HG03457 (cell line): ENCODE results near the gene NEUROG2.
"Not testable (repeated sequence)": the region's sequence is repeated elsewhere in the genome, so short reads cannot be mapped to it uniquely, and the experiment has no call there.

Experiments
- ATAC-seq: cut with Tn5 transposase; IDR thresholded peaks from one replicate; pipeline ENCODE4 v1.9.1; 2021; ENCODE audit warnings: moderate number of reproducible peaks; ENCODE audit not compliant: unreplicated experiment

Gene NEUROG2

GRCh38 chr4:112492321-112492720, 23.7 kb downstream of the NEUROG2 start:
- ATAC-seq: no peak

- not testable (repeated sequence) for ATAC-seq
Observed at GRCh38 chr4:112490808-112491207, 25.2 kb downstream of the NEUROG2 start.

GRCh38 chr4:112485930-112486329, 30.1 kb downstream of the NEUROG2 start:
- ATAC-seq: no peak

- ATAC-seq: no peak
Observed at GRCh38 chr4:112473985-112474384, 42.0 kb downstream of the NEUROG2 start.

- ATAC-seq: no peak
Observed at GRCh38 chr4:112472318-112472717, 43.7 kb downstream of the NEUROG2 start.
